ENCODE data around the gene CARD14. TPM values are rescaled to one million over a fixed set of nuclear protein-coding genes. Genes with fewer than 3 reads are reported as not detected.

Gene CARD14
- polyA plus RNA-seq, 12 donors = 0.31 to 4.5 (median 0.88) TPM; not detected in 2

DNA sequence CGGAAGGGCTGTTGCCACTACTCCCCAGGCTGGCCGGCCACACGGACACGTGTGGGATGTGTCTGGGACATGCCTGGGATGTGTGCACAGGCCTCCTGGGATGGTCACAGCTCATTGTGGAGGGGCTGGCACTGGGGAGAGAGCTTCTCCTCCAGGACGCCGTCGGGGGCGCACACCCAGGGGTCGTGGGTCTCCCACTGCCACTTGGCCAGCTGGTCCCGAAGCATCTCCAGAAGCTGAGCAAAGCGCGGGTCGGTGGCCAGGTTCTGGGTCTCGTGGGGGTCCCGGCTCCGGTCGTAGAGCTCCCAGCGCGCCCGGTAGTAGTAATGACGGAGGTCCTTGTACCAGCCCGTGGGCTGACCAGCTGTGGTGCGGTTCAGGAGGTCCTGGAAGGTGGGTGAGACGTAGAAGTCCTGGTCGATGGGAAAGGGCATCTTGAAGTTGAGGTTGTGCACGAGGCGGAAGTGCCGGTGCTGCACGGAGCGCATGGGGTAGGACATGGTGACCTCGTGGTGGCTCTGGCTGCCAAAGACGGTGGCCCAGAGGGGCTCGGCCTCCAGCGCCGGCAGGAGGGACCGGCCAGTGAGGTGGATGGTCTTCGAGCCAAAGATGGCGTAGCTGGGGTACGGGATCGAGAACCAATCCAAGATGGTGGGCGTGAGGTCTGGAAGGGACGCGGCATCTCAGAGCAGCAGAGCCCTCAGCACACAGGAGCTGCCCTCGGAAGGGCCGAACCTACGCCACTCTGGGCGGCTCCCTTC is 40.7 kb downstream of the CARD14 start:
- no peak for DNase-seq

DNA sequence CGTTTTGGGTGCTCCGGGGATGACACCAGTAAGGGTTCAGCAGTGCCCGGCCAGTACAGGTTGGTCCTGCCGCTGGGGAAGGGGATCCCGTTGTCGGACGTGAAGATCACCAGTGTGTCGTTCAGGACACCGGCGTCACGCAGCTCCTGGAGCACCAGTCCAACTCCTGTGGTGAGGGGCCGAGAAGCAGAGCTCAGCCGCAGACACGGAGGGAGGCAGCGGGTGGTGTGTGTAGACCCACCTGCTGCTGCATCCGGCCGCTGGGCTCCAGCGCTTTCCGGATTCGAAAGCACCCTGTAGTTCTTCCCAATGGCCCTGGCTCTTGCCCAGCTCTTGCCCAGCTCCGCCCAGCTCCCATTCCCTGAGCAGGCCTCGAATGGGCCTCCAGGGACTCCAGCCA is 42.3 kb downstream of the CARD14 start:
- DNase-seq = no peak

DNA sequence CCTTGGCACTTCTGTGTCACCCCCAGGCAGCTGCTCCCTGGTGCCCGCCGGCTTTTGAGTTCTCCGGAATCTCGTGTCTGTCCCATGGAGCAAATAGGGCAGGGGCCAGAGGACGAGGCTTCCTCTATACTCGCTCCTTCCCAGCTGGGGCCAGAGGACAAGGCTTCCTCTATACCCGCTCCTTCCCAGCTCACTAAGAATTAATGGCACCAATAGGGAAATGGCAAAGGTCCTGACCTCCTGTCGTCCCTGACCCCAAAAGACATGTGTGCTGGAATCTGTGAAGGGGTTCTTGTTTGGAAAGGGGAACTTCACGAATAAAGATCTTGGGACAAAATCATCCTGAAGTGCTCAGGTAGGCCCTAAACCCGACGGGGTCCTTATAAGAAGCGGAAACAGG is 42.7 kb downstream of the CARD14 start:
- DNase-seq = no peak

DNA sequence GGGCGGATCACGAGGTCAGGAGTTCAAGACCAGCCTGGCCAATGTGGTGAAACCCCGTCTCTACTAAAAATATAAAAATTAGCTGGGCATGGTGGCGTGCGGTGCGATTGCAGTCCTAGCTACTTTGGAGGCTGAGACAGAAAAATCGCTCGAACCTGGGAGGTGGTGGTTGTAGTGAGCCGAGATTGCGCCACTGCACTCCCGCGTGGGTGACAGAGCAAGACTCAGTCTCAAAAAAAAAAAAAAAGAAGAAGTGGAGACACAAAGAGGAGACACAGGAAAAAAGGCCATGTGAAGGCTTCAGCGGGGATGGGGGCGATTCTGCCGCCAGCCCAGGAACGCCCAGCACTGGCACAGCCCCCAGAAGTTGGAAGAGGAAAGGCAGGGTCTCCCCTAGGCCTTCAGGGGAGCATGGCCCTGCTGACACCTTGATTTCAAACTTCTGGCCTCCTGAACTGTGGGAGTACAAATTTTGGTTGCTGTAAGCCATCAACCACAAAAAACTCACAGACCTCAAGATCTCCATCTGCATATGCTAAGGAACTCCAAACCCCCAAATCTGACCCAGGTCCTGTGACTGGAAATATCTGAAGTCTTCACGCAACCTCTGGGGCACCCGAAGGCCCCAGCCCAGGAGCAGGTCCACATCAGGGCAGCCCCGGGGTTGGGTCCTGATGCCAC is 43.3 kb downstream of the CARD14 start:
- DNase-seq = no peak

DNA sequence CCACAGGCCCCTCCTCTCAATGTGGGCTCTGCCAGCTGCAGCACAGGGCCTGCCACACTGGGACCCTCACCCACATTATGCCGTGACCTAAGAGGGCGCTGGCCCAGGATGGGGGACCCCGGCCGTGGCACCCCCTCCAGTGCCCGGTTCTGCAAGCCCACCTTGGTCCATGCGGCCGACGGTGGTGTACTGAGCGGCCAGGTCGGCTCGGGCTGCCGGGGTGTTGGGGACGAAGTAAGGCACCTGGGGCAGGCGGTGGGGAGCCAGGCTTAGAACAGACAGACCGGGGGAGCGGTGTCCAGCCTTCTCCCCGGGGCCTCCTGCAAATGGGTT is 43.8 kb downstream of the CARD14 start:
- DNase-seq = no peak

DNA sequence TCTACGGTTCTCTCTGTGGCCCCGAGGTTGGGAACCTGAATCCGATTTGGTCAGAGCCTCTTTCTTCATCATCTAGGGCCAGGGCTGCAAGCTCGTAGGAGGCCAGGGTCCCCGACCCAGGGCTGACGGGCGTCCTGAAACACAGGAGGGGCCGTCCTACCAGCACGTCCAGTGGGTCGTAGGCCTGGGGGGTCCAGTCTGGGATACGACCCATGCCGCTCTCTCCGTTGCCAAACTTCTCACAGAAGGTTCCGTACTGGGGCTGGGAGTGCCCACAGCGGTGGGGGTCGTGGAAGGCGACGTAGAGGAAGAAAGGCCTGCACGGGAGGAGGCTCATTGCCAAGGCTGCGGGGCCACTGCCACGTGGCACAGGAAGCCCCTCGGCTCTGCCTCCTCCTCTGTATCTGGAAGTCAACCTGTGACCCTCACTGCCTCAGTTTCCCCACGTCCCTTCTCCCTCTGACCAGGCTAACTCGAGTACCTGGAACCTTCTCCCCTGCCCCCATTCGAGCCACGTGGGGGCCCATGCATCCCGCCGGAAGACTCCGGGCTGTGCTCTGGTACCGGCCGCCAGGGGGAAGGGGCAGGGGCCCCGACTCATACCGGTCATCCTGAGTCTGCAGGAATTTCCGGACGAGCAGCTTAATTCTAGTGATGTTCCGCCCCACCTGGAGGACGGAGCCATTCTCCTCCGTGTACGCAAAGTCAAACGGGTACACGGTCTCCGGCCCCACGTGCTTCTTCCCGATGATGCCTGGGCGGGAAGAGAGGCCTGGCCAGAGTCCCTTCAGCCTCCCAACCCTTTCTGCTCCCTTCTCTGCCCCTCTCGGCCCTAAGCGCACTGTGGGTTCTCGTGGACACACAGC is 44.4 kb downstream of the CARD14 start:
- DNase-seq = no peak

DNA sequence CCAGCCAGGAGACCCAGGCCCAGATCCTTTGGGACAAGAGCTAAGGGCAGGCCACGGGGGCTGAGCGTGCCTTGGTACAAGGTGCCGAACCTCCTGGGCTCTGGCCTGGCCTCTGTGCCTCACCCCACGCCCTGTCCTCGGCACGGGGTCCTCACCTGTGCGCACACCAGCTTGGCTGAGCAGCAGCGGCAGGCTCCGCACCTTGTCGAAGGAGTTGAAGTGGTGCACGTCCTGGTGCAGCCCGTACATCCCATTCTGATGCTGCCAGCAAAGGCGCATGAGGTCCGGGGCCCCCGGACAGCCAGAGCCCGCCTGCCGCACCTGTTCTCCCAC is 45.0 kb downstream of the CARD14 start:
- DNase-seq = no peak

DNA sequence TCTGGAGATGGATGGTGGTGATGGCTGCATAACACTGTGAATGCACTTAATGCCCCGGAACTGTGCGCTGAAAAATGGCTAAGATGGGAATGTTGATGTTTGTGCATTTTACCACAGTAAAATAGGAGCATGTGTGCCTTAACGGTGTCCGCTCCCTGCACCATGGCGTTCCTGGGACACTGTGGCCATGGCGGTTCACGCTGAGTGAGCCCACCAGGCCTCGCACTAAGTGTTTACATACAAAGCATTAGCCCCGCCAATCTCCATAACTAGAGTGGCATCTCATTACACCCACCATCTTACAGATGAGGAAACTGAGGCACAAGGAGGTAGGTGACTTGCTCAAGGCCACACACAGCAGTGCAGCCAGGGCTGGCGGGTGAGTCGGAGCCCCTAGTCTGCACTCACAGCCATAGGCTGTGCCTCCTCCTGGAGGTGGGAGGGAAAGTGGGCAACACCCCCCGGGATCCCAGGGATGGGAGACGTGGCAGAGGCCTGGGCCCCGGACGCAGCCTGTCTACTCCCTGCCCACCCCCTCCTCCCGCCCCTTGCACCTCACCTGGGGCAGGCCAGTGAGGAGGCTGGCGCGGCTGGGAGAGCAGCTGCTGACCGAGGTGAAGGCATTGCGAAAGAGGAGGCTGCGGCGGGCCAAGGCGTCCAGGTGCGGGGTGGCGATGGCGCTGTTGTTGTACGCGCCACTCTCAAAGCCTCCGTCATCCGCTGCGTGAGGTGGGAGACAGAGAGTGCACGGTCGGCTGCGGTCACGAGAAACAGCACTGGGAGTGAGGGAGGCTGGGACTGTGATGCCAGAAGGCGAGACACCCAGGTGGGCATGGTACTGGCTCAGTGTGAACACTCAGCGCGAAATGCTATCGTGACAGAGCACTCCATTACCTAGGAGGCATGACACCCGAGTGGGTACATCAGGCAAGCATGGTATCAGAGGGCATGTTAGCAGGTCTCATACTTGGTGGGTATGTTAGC is 46.9 kb downstream of the CARD14 start:
- no peak for DNase-seq

DNA sequence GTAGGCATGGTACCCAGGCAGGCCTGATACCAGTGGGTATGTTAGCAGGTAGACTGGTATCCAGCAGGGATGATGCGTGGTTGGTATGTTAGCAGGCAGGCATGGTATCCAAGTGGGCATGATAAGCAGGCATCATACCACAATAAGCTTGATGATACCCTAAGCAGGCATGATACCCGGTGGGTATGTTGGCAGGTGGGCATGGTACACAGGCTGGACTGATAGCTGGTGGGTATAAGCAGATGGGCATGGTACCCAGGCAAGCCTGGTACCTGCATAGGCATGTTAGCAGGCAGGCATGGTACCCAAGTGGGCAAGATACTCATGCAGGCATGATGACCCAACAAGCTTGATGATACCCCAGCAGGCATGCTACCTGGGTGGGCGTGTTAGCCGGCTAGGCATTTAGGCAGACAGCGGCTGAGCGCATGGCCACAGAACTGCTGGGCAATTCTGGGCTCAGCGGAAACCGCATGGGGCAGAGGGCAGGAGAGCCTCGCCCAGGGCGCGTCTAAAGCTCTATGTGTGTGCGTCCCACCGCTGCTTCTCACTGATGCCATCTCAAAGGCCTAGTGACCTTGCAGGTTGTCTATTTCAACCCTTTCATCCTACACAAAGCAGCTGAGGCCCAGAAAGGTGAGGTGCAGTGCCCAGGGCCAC is 48.0 kb downstream of the CARD14 start:
- no peak for DNase-seq

DNA sequence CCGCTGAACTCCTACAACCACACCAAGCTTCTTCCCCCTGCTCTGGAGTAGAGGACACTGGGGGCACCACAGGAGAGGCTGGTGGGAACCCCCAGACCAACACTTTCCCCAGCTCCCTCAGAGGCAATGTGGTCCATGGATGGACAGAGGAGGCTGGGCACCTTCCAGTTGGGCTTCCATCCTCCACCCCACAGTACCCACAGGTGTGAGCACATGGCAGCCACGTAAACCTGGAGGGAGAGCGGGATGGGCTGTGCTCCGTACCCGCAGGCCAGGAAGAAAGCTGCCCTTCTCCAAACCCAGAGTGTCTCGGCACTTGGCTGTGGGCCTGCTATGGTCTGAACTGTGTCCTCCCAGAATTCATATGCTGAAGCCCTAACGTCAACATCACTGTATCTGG is 48.6 kb downstream of the CARD14 start:
- DNase-seq = no peak

DNA sequence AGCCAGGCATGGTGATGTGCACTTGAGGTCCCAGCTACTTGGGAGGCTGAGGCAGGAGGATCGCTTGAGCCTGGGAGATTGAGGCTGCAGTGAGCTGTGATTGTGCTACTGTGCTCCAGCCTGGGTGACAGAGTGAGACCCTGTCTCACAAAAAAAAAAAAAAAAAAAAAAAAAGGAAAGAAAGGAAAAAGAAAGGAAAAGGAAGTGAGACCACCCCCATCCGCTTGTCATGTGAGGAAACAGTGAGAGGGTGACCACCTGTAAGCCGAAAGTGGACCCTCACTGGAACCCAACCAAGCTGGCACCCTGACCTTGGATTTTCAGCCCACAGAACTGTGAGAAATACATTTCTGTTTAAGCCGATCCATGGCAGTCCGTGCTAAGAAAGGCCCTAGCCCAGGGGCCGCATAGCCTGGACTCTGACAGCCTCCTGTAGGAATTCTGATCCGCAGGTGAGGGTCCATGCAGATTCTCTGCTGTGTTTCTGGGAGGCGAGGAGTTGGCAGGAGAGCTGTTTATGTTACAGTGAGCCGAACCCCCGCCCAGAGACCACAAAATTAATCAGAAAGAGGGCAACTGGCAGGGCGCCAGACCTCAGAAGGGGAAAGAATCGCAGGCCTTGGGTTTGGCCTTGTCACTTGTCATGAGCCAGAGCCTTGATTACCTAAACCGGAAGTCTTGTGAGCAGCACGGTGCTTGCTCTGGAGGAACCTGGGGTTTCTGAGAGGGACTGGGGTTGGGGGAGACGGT is 49.4 kb downstream of the CARD14 start:
- peak; percentile 49 for DNase-seq

DNA sequence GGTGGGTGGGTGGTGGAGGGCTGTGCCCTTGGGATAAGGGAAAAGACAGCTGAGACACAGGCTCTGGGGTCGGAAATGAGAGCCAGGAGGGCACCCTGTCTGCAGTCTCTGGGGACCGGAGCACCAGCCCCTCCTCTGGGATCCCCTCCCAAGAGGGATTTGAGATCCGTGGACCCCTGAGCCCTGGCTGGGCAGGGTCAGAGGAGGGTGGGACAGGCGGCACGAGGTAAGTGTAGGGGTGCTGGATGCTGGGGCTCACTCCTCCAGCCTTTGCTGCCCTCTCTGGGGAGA is 49.9 kb downstream of the CARD14 start:
- no peak for DNase-seq

DNA sequence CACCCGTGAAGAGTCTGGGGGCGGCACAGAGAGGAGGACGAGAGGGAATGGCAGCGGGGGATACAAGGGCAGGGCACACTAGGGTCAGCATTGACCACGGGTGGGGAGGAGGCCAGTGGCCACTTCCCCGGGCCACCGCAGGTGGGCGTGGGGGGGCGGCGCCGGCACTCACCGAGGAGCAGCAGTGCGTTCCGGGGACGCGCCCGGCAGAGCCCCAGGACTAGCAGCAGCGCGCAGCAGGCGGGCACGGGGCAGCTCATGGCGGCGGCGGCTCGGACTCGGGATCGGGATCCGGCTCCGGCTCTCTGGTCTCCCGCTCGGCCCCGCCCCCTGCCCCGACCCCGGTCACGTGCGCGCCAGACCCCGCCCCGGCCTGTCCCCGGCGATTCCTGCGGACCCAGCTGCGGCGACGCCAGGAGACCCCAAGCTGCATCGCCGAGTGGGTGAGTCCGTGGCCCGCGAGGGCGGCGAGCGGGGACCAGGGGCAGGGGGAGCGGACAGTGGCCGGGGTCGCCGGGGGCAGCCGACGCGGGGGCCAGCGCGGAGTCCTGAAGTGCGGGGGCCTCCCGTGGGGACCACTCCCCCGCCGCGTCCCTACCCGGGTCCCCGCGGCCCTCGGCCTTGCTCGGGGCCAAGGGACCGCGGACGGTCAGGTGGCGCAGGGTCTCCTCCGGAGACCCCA is 50.4 kb downstream of the CARD14 start, which contains the start of the genes SGSH and SLC26A11:
SGSH (minus strand) TSS at position 280 of the 682 bp plus-strand sequence; CDS start at position 260, 20 bp downstream.
SLC26A11 (plus strand) TSS at position 374 of the 682 bp plus-strand sequence. CDS start 1,134 bp downstream, outside the sequence.
- DNase-seq = peak; percentile 52

DNA sequence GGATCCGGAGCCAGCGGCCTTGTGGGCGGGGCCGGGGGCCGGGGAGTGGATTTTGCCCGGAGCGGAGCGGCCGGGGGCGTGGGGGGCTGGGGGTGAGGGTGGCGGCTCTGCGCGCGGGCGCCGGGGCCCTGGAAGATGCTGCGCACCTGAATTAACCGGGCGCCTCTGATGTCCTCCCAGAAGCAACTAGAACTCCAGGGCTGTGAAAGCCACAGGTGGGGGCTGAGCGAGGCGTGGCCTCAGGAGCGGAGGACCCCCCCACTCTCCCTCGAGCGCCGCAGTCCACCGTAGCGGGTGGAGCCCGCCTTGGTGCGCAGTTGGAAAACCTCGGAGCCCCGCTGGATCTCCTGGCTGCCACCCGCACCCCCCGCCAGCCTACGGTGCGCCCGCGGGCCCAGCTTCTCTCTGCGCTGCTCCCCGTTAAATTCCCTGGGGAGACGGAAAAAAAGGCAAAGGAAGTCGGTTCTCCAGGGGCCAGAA is 50.9 kb downstream of the CARD14 start:
- DNase-seq = peak; percentile 16

DNA sequence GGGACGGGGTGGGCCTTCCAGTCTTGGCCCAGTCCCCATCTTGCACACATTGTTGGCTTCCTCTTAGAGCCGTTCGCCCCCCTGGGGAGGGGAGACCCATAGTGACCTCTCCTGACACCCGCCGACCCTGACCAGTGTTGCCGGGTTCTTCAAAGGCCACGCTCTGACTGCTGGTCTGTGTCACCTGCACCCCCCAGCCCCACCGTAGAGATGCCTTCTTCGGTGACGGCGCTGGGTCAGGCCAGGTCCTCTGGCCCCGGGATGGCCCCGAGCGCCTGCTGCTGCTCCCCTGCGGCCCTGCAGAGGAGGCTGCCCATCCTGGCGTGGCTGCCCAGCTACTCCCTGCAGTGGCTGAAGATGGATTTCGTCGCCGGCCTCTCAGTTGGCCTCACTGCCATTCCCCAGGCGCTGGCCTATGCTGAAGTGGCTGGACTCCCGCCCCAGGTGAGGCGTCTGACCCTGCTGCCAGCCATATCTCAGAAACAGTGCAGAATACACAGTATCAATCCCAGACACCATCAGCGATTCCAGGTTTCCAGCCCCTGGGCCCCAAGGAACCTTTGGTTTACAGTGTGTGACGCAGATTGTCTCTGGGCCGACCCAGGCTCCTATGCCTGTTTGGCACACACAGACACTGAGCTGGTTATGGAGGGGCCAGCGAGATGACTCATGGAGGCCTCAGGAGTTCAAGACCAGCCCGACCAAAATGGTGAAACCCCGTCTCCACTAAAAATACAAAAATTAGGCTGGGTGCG is 51.7 kb downstream of the CARD14 start:
- no peak for DNase-seq

DNA sequence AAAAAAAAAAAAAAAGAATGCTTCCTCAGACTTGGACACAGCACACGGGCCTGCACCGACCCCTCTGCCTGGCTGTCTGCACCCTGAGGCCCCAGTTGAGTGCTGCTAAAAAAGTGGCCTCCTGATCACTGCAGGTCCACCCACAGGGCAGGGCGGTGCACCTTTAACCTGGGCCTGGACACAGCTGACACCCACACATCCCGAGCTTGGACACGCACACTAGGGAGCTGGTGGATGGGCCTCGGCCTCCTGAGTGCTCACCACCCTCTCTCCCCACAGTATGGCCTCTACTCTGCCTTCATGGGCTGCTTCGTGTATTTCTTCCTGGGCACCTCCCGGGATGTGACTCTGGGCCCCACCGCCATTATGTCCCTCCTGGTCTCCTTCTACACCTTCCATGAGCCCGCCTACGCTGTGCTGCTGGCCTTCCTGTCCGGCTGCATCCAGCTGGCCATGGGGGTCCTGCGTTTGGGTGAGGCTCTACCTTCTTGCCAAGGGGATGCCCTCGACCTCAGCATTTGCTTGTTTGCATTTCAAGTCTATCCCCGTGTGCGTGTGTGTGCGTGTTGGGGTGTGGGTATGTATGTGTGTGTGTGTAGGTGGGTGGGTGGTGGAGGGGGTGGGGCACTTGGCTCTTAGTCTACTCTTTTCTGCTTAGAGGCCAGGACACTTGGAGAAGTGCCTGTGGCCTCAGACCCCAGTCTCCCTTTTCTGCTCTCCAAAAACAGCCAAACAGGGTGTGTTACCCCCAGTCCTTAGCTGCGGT is 52.7 kb downstream of the CARD14 start:
- no peak for DNase-seq

DNA sequence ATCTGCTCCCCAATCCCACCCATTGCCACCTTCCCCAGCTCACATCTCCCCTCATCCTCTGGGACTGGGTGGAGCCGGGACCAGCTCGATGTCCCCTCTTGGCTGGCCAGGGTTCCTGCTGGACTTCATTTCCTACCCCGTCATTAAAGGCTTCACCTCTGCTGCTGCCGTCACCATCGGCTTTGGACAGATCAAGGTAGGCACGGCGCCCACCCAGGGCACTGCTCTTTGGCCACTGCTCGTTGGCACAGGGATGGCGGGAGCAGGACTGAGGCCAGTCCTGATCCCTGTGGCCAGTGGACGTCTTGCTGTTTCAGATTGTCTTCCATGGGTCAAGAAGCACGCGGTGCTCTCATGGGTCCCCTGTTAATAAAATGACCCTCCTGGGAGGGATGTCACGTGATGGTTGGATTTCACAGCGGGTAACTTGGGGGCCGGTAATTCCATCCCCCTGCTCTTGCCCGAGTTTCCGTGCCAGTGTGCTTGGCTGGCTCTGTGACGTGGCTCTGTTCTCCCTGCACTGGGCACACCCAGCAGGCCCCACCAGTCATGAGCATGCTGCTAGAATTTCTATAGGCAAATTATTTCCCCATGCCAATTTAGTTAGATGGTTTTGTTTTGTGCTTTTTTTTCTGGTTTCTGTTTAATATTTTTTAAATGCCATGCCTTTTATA is 53.4 kb downstream of the CARD14 start:
- DNase-seq = no peak

Data from muscle of arm (tissue), 12 donors.